ENCODE measurements around the gene TMEM255B.

DNA sequence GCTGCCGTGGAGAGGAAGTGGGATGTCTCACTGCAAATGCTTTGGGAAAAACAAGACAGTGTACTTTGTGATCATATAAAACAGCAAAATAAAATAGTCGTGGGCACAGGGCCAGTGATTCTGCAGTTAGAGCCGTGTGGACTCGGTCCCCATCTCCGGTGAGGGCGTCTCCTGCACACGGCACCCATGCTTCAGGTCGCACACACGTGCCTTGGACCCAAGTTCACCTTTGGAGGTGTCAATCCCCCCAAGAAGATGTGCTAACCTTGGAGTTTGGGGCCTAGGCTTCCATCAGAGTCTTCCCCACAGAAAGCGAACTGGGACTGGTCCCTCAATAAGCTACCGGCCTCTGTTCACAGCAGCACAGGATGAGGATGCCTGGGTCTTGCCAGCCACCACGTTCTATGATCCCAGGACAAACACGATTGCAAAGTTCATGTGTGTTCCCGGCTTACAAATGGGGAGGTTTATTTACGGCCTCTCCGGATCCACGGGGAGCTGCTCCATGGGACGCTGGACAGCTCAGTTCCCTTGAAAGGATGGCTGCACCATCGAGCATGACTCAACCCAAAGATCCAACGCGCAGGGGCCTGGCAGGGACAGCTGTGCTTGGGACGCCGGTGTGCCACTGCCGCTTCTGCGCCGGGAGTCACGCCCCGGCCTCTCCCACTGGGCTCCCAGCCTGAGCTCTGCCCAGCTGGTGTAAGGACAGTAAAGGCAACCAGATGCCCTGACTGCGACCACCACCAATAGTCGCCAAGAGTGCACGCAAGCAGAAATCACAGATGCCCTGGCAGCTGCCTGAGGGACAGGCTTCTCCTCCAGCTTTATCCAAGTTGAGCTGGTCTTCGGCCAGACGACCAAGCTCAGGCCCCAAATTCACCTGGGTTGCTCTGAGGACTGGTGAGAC is 96.2 kb downstream of the TMEM255B start:
- TF ChIP-seq POLR2AphosphoS5 (IDR thresholded peaks at IDR 0.05; ENCODE audit: low read depth, low read length), result no peak
- no peak for TF ChIP-seq POLR2A (IDR thresholded peaks at IDR 0.05; ENCODE audit: borderline replicate concordance, extremely low read depth, insufficient read depth, insufficient read length)
- no peak for TF ChIP-seq EZH2 (IDR thresholded peaks at IDR 0.05)
- TF ChIP-seq ZFX (IDR thresholded peaks at IDR 0.05), result no peak
- no peak for TF ChIP-seq CEBPB (IDR thresholded peaks at IDR 0.05; ENCODE audit: low read depth)
- TF ChIP-seq, protein P1, sequence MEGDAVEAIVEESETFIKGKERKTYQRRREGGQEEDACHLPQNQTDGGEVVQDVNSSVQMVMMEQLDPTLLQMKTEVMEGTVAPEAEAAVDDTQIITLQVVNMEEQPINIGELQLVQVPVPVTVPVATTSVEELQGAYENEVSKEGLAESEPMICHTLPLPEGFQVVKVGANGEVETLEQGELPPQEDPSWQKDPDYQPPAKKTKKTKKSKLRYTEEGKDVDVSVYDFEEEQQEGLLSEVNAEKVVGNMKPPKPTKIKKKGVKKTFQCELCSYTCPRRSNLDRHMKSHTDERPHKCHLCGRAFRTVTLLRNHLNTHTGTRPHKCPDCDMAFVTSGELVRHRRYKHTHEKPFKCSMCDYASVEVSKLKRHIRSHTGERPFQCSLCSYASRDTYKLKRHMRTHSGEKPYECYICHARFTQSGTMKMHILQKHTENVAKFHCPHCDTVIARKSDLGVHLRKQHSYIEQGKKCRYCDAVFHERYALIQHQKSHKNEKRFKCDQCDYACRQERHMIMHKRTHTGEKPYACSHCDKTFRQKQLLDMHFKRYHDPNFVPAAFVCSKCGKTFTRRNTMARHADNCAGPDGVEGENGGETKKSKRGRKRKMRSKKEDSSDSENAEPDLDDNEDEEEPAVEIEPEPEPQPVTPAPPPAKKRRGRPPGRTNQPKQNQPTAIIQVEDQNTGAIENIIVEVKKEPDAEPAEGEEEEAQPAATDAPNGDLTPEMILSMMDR (IDR thresholded peaks at IDR 0.05 in 2 of 3, conservative IDR thresholded peaks at IDR 0.05 in 1 of 3; ENCODE audit: borderline replicate concordance in 1 of 3, insufficient read depth in 1 of 3, low read depth in 2 of 3, low read length in 2 of 3), result no peak
- TF ChIP-seq, protein P2, sequence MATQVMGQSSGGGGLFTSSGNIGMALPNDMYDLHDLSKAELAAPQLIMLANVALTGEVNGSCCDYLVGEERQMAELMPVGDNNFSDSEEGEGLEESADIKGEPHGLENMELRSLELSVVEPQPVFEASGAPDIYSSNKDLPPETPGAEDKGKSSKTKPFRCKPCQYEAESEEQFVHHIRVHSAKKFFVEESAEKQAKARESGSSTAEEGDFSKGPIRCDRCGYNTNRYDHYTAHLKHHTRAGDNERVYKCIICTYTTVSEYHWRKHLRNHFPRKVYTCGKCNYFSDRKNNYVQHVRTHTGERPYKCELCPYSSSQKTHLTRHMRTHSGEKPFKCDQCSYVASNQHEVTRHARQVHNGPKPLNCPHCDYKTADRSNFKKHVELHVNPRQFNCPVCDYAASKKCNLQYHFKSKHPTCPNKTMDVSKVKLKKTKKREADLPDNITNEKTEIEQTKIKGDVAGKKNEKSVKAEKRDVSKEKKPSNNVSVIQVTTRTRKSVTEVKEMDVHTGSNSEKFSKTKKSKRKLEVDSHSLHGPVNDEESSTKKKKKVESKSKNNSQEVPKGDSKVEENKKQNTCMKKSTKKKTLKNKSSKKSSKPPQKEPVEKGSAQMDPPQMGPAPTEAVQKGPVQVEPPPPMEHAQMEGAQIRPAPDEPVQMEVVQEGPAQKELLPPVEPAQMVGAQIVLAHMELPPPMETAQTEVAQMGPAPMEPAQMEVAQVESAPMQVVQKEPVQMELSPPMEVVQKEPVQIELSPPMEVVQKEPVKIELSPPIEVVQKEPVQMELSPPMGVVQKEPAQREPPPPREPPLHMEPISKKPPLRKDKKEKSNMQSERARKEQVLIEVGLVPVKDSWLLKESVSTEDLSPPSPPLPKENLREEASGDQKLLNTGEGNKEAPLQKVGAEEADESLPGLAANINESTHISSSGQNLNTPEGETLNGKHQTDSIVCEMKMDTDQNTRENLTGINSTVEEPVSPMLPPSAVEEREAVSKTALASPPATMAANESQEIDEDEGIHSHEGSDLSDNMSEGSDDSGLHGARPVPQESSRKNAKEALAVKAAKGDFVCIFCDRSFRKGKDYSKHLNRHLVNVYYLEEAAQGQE (IDR thresholded peaks at IDR 0.05; ENCODE audit: low read depth), result no peak
- no peak for TF ChIP-seq RAD21 (IDR thresholded peaks at IDR 0.05; ENCODE audit: low read depth)
